Neural progenitor cell (in vitro differentiated cells): ENCODE results near the gene PRRX1. TPM values are rescaled to one million over a fixed set of nuclear protein-coding genes. Genes with fewer than 3 reads are reported as not detected.

Experiments
- DNase-seq: peaks from one replicate; pipeline ENCODE4 v3.0.0-alpha.2; 2016; ENCODE audit warnings: low spot score
- H2AFZ ChIP-seq: fragments of 200-600 bp; sonication (generic); replicated peaks from 2 replicates; pipeline ENCODE4 v1.6.1; 2016; ENCODE audit warnings: antibody characterized with exemption
- H3F3A ChIP-seq: fragments of 200-600 bp; sonication (generic); 2 replicates; pipeline ENCODE4 v1.6.1; 2016; ENCODE audit warnings: antibody characterized with exemption, low read depth
- H3K27ac ChIP-seq: fragments of 200-600 bp; sonication (generic); 2 replicates; pipeline ENCODE4 v1.5.1; 2016; ENCODE audit warnings: mild to moderate bottlenecking
- H3K27me3 ChIP-seq: fragments of 200-600 bp; sonication (generic); 2 replicates; pipeline ENCODE4 v1.6.1; 2016; ENCODE audit warnings: mild to moderate bottlenecking, moderate library complexity
- H3K36me3 ChIP-seq: fragments of 200-600 bp; sonication (generic); 2 replicates; pipeline ENCODE4 v1.5.1; 2016
- H3K4me1 ChIP-seq: fragments of 200-600 bp; sonication (generic); 2 replicates; pipeline ENCODE4 v1.6.1; 2016; ENCODE audit warnings: mixed run types
- H3K4me2 ChIP-seq: fragments of 200-600 bp; sonication (generic); 2 replicates; pipeline ENCODE4 v1.6.1; 2016
- H3K4me3 ChIP-seq: fragments of 200-600 bp; sonication (generic); 2 replicates; pipeline ENCODE4 v1.5.1; 2016
- H3K79me2 ChIP-seq: fragments of 200-600 bp; sonication (generic); 2 replicates; pipeline ENCODE4 v1.6.1; 2016; ENCODE audit warnings: low read depth
- H3K9ac ChIP-seq: fragments of 200-600 bp; sonication (generic); 2 replicates; pipeline ENCODE4 v1.6.1; 2016
- H3K9me3 ChIP-seq: fragments of 200-600 bp; sonication (generic); 2 replicates; pipeline ENCODE4 v1.5.1; 2016; ENCODE audit warnings: low read depth
- H4K20me1 ChIP-seq: fragments of 200-600 bp; sonication (generic); 2 replicates; pipeline ENCODE4 v1.6.1; 2016; ENCODE audit warnings: low read depth
- H3K27ac Mint-ChIP-seq: 3 replicates; pipeline ENCODE4 v1.8.0; 2021; ENCODE audit warnings: mixed read lengths
- H3K27me3 Mint-ChIP-seq: 2 replicates; pipeline ENCODE4 v1.8.0; 2022; ENCODE audit warnings: low read depth, mild to moderate bottlenecking, inconsistent platforms, moderate library complexity, mixed read lengths; ENCODE audit not compliant: insufficient read depth
- H3K36me3 Mint-ChIP-seq: 3 replicates; pipeline ENCODE4 v1.8.0; 2021; ENCODE audit warnings: mixed read lengths
- H3K4me1 Mint-ChIP-seq: 3 replicates; pipeline ENCODE4 v1.8.0; 2021; ENCODE audit warnings: mixed read lengths
- H3K4me3 Mint-ChIP-seq: 3 replicates; pipeline ENCODE4 v1.8.0; 2021; ENCODE audit warnings: mild to moderate bottlenecking, moderate library complexity, mixed read lengths
- H3K9me3 Mint-ChIP-seq: 3 replicates; pipeline ENCODE4 v1.8.0; 2020; ENCODE audit warnings: mixed read lengths
- CTCF ChIP-seq: fragments of 200-600 bp; sonication (generic); IDR thresholded peaks from 2 replicates; pipeline ENCODE4 v1.5.1; 2017; ENCODE audit warnings: antibody characterized with exemption, mild to moderate bottlenecking
- EZH2 ChIP-seq: fragments of 200-600 bp; sonication (generic); IDR thresholded peaks from 2 replicates; pipeline ENCODE4 v1.6.1; 2017; ENCODE audit warnings: antibody characterized with exemption, mild to moderate bottlenecking, moderate library complexity
- EZH2phosphoT487 ChIP-seq: fragments of 200-600 bp; sonication (generic); IDR thresholded peaks from 2 replicates; pipeline ENCODE4 v1.6.1; 2017; ENCODE audit warnings: antibody characterized with exemption
- total RNA-seq: library from RNA; depleted of rRNA; stranded (reverse); fragments of >200 nt; gene quantifications from 2 replicates; pipeline ENCODE4 v1.2.3, GENCODE V29; 2015; ENCODE audit warnings: low replicate concordance

Gene PRRX1
- total RNA-seq, 1 donor from 2014 or later = 0.19 TPM

DNA sequence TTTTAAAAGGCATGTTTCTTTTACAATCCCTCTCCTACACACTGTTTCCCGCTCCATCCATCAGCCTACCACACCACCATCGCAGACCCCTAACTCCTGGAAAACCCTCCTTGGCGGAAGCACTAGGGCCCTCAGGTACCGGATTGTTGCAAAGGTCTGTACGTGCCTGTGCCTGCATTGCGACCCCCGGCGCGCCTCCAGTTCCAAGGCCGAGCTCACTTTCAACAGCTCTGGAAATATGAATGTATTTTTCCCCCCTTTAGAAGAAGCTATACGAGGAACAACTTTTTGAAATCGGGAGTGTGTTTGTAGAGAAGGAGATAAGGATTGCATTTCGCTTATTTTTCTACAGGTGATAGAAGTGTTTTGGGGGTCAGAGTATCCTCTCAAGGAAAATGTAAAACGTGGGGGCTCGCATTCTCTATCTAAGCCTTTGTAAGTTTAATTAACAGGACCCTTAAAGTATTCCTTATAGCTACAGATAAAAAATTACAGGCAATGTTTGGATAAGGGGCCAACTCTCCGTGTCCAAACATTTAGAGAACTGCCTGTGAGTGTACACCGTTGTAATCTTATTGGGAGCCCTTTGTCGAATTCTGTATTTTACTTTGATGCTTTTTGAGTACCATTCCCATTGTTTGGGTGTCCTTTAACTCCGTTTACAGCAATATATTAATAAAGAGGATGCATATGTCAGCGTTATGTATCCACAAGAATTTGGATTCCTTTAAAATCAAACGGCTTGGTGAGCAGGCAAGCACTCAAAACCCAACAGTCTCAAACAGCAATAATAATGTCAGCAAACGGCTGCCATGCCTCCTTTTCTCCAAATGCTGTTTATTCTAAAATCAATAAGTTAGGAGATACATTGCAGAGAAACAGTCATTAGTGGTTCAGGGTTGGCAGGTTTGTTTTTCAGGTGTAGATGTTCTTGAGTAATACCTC is 5.9 kb downstream of the PRRX1 start:
- Histone ChIP-seq H3K4me1 (peaks cover 17% of the 10 kb centered on the region), H2AFZ (no peak overlapping the region), H3K4me2 (no peak overlapping the region), H3K79me2 (no peaks in the 10 kb centered on the region), H3K36me3 (no peaks in the 10 kb centered on the region), H3K9ac (no peak overlapping the region), H4K20me1 (peaks cover 52% of the 10 kb centered on the region), H3K4me3 (no peak overlapping the region), H3K9me3 (no peaks in the 10 kb centered on the region), H3K27me3 (peaks cover 100% of the 10 kb centered on the region), H3K27ac (no peak overlapping the region), H3F3A (peaks cover 13% of the 10 kb centered on the region)
- peaks cover 63% of the 10 kb centered on the region for H3K27me3 Mint-ChIP-seq
- DNase-seq = no peak
- H3K36me3 Mint-ChIP-seq = peaks cover 5% of the 10 kb centered on the region
- peaks cover 3% of the 10 kb centered on the region for H3K9me3 Mint-ChIP-seq
- peak overlapping the region; percentile 70 for H3K27ac Mint-ChIP-seq
- H3K4me3 Mint-ChIP-seq = peak overlapping the region; percentile 79
- H3K4me1 Mint-ChIP-seq = peaks cover 54% of the 10 kb centered on the region
- TF ChIP-seq EZH2phosphoT487 (no peak), EZH2 (peak; percentile 56)

DNA sequence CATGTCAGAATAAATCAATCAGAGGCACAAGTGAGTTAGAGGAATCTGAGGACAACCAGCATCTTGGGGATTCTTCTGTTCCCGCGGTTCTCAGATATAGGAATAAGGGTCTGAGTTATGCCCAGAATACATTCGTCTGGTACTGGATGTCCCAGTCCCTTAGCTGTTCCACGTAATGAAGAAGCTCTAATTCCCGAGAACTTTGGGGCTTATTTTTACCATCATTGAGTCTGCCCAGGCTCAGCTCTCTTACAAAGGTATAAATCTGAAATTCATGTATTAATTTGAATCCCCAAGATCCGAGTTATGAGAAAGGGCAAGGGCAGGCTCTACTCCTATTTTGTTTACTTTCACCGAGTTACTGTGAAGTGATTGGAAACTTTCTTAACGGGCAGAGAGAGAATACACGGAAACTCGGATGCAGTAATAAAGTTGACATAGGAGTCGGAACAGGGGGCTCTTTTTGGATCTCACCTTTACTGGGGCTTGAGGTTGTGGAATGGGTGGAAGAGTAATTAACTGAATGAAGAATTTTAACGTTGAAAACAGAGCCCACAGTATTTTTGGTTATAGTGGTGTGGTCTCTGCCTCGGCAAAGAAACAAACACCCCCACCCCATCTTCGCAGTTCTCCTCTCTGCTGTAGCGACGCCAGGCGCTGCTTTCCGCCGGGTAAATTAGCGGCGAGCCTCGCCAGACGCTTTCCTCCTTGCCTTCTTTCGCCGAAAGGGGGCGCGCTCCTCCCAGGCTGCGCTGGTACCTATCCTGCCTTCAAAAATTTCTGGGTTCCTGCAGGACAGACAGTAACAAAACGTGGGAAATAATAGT is 7.1 kb downstream of the PRRX1 start:
- Histone ChIP-seq H3K27ac (no peak overlapping the region), H3K4me3 (no peak overlapping the region), H3K4me2 (peak overlapping the region; percentile 9), H4K20me1 (peaks cover 41% of the 10 kb centered on the region), H3K27me3 (peaks cover 100% of the 10 kb centered on the region), H3F3A (peaks cover 4% of the 10 kb centered on the region), H3K9ac (no peak overlapping the region), H3K79me2 (no peaks in the 10 kb centered on the region), H3K4me1 (peaks cover 17% of the 10 kb centered on the region), H3K36me3 (no peaks in the 10 kb centered on the region), H3K9me3 (no peaks in the 10 kb centered on the region), H2AFZ (no peak overlapping the region)
- peaks cover 5% of the 10 kb centered on the region for H3K36me3 Mint-ChIP-seq
- peak; percentile 86 for DNase-seq
- peaks cover 51% of the 10 kb centered on the region for H3K27me3 Mint-ChIP-seq
- TF ChIP-seq EZH2phosphoT487 (peak; percentile 70), CTCF (peak; percentile 98), EZH2 (peak; percentile 73)
- peaks cover 47% of the 10 kb centered on the region for H3K4me1 Mint-ChIP-seq
- no peak overlapping the region for H3K27ac Mint-ChIP-seq
- peak overlapping the region; percentile 78 for H3K4me3 Mint-ChIP-seq
- peaks cover 3% of the 10 kb centered on the region for H3K9me3 Mint-ChIP-seq

DNA sequence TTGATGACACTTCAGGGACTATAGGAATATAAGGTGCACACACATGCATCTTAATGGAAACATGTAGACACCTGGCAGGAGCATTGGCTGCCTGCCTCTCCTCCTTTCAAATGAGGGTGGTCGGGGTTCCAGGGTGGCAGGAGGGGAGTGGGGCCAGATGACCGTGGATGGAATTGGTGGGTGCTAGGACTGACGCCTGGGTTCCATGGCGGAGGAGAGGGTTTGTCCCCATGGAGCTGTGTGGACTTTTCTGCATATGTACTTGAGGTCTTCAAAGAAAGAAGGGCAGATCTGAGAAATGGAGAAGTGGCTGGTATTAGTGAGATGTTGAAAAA is 7.7 kb downstream of the PRRX1 start:
- Mint-ChIP-seq H3K4me1 (peaks cover 45% of the 10 kb centered on the region), H3K4me3 (peak overlapping the region; percentile 78)
- no peaks in the 10 kb centered on the region for H3K79me2 ChIP-seq

More for the DNA sequence above, 7.7 kb downstream of the PRRX1 start:
- Mint-ChIP-seq H3K27me3 (peaks cover 47% of the 10 kb centered on the region), H3K9me3 (peaks cover 3% of the 10 kb centered on the region), H3K36me3 (peaks cover 4% of the 10 kb centered on the region), H3K27ac (no peak overlapping the region)
- Histone ChIP-seq H3K36me3 (no peaks in the 10 kb centered on the region), H4K20me1 (peaks cover 37% of the 10 kb centered on the region), H3F3A (peaks cover 4% of the 10 kb centered on the region), H2AFZ (no peak overlapping the region), H3K27me3 (peaks cover 100% of the 10 kb centered on the region), H3K27ac (no peak overlapping the region), H3K4me3 (no peak overlapping the region), H3K9ac (no peak overlapping the region), H3K9me3 (no peaks in the 10 kb centered on the region), H3K4me2 (no peak overlapping the region), H3K4me1 (peaks cover 17% of the 10 kb centered on the region)
- TF ChIP-seq EZH2phosphoT487 (no peak), CTCF (no peak), EZH2 (no peak)
- no peak for DNase-seq
